Activated CD8-positive, alpha-beta T cell treated with anti-CD3 and anti-CD28 coated beads, Interleukin-2, amount 10 ng/mL, durations not matched to agents 7 days and 5 days (primary cell): ENCODE results near the gene CCDC6. TPM values are rescaled to one million over a fixed set of nuclear protein-coding genes. Genes with fewer than 3 reads are reported as not detected.

Experiments
- ATAC-seq: fragments of 150-1000 bp; cut with Tn5 transposase; one replicate; pipeline ENCODE4 v1.10.0; 2021; ENCODE audit warnings: moderate library complexity
- CTCF ChIA-PET: fragments of 350-600 bp; sonication (Branson Sonifier 250); formaldehyde crosslinking; loops from one replicate; lab custom pipeline; 2021; ENCODE audit warnings: antibody characterized with exemption; lab: Charles Lee
- POLR2A ChIA-PET: fragments of 350-600 bp; sonication (Branson Sonifier 250); formaldehyde crosslinking; loops from one replicate; lab custom pipeline; 2021; ENCODE audit warnings: antibody characterized with exemption; lab: Charles Lee
- DNase-seq: peaks from one replicate; pipeline ENCODE4 v3.0.0-alpha.2; 2020
- H3K27ac Mint-ChIP-seq: one replicate; pipeline ENCODE4 v1.8.0; 2021; ENCODE audit warnings: mild to moderate bottlenecking, mixed read lengths
- H3K27me3 Mint-ChIP-seq: one replicate; pipeline ENCODE4 v1.8.0; 2021; ENCODE audit warnings: low read depth, mixed read lengths
- H3K36me3 Mint-ChIP-seq: one replicate; pipeline ENCODE4 v1.8.0; 2021; ENCODE audit warnings: low read depth, mixed read lengths
- H3K4me1 Mint-ChIP-seq: one replicate; pipeline ENCODE4 v1.8.0; 2021; ENCODE audit warnings: low read depth, mixed read lengths
- H3K4me3 Mint-ChIP-seq: one replicate; pipeline ENCODE4 v1.8.0; 2021; ENCODE audit warnings: mild to moderate bottlenecking, mixed read lengths
- H3K9me3 Mint-ChIP-seq: one replicate; pipeline ENCODE4 v1.8.0; 2022; ENCODE audit warnings: mixed read lengths; ENCODE audit not compliant: insufficient read depth
- total RNA-seq, 2 experiments: library from RNA; stranded (reverse); gene quantifications; one replicate each; pipeline ENCODE4 v1.2.3, GENCODE V29; 2021

Gene CCDC6
- total RNA-seq, 2 experiments from 2014 or later = 18.3 to 19.4 TPM

DNA sequence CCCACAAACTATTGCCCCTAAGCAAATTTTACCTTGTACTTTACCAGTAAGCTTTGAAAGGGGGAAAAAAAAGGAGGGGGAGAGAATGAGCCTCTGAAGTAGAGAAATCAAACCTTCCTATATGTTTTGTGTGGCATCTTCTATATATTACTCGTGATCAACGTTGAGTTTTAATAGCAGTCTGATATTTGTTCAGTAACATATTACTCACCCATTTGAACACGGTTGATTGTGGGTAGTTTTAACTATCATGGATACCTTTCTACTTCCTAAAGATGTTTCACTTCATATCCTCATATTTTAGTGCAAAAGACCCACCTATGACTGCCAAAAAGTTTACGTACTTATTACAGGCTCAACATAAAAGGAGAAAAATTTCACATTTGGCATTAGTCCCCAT, 54.5 kb downstream of the CCDC6 start:
- POLR2A ChIA-PET = no interaction called here

GRCh38 chr10:59847888-59848287, 58.5 kb downstream of the CCDC6 start:
- ChIA-PET CTCF (interaction anchor here (1.1 to 1.2 kb wide), 2 partner anchors 60 to 362 kb away, joined by 3 read pairs; no protein-coding TSS in a partner anchor), POLR2A (no interaction called here)
- ATAC-seq (no peak), DNase-seq (no peak)
- Mint-ChIP-seq H3K27me3 (no peaks in the 10 kb centered on the region), H3K4me1 (peaks cover 17% of the 10 kb centered on the region), H3K36me3 (peaks cover 22% of the 10 kb centered on the region), H3K27ac (no peak overlapping the region), H3K9me3 (no peaks in the 10 kb centered on the region), H3K4me3 (no peak overlapping the region)

More for the DNA sequence above, 54.5 kb downstream of the CCDC6 start:
- no peaks in the 10 kb centered on the region for H3K27me3 Mint-ChIP-seq
- no peak overlapping the region for H3K27ac Mint-ChIP-seq
- H3K4me1 Mint-ChIP-seq = peaks cover 8% of the 10 kb centered on the region
- CTCF ChIA-PET = interaction anchor here (1.1 to 2.2 kb wide), 3 partner anchors 13 to 57 kb away, joined by 3 to 11 read pairs (median 7); no protein-coding TSS in a partner anchor
- H3K9me3 Mint-ChIP-seq = no peaks in the 10 kb centered on the region
- no peak for DNase-seq
- ATAC-seq = no peak
- H3K36me3 Mint-ChIP-seq = peaks cover 18% of the 10 kb centered on the region
- no peak overlapping the region for H3K4me3 Mint-ChIP-seq

DNA sequence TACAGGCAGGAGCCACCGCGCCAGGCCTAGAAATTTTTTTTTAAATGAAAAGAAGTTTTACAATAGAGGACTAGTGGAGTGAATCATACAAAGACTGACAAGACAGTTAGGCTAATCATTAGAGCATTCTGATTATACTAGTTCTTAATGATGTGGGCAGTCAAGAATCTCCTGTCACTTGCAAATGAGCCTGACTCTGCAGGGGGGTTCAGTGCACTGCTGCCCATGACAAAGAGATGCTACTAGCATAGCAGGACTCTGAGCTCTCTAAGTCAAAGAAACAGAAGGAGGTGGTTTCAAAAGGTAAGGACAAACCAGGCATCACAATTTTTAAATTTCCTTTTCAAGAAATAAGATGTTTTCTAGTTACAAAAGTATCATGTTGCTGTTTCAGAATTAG, 59.0 kb downstream of the CCDC6 start:
- H3K27ac Mint-ChIP-seq = no peak overlapping the region
- peaks cover 13% of the 10 kb centered on the region for H3K4me1 Mint-ChIP-seq
- H3K4me3 Mint-ChIP-seq = no peak overlapping the region
- no peaks in the 10 kb centered on the region for H3K9me3 Mint-ChIP-seq
- peaks cover 21% of the 10 kb centered on the region for H3K36me3 Mint-ChIP-seq
- no peaks in the 10 kb centered on the region for H3K27me3 Mint-ChIP-seq
- CTCF ChIA-PET = interaction anchor here (0.7 to 1.2 kb wide), 3 partner anchors 39 to 363 kb away, joined by 3 read pairs; no protein-coding TSS in a partner anchor
- POLR2A ChIA-PET = no interaction called here
- ATAC-seq = no peak
- no peak for DNase-seq

- peaks cover 30% of the 10 kb centered on the region for H3K36me3 Mint-ChIP-seq
- H3K4me3 Mint-ChIP-seq = no peak overlapping the region
Observed at GRCh38 chr10:59844436-59844835, 61.9 kb downstream of the CCDC6 start.

GRCh38 chr10:59843748-59844147, 62.6 kb downstream of the CCDC6 start:
- DNase-seq = no peak
- POLR2A ChIA-PET = no interaction called here
- Mint-ChIP-seq H3K4me3 (no peak overlapping the region), H3K9me3 (no peaks in the 10 kb centered on the region), H3K27me3 (no peaks in the 10 kb centered on the region), H3K4me1 (peaks cover 13% of the 10 kb centered on the region), H3K36me3 (peaks cover 27% of the 10 kb centered on the region), H3K27ac (no peak overlapping the region)
- ATAC-seq = no peak
- CTCF ChIA-PET = interaction anchor here (0.7 to 1.6 kb wide), 4 partner anchors 11 to 218 kb away, joined by 3 to 7 read pairs (median 4); no protein-coding TSS in a partner anchor

More at GRCh38 chr10:59844436-59844835, 61.9 kb downstream of the CCDC6 start:
- ATAC-seq (no peak), DNase-seq (no peak)
- CTCF ChIA-PET = interaction anchor here (0.8 to 1.6 kb wide), 4 partner anchors 12 to 218 kb away, joined by 4 to 7 read pairs (median 4); no protein-coding TSS in a partner anchor
- no peak overlapping the region for H3K27ac Mint-ChIP-seq
- POLR2A ChIA-PET = interaction anchor here (0.7 kb wide), 1 partner anchor 9 kb away, joined by 3 read pairs; no protein-coding TSS in a partner anchor
- peaks cover 13% of the 10 kb centered on the region for H3K4me1 Mint-ChIP-seq
- H3K9me3 Mint-ChIP-seq = no peaks in the 10 kb centered on the region
- H3K27me3 Mint-ChIP-seq = no peaks in the 10 kb centered on the region

- Mint-ChIP-seq H3K4me1 (no peaks in the 10 kb centered on the region), H3K27me3 (no peaks in the 10 kb centered on the region), H3K27ac (no peak overlapping the region), H3K9me3 (no peaks in the 10 kb centered on the region), H3K4me3 (no peak overlapping the region), H3K36me3 (peaks cover 26% of the 10 kb centered on the region)
- POLR2A ChIA-PET = no interaction called here
- DNase-seq (no peak), ATAC-seq (no peak)
- CTCF ChIA-PET = interaction anchor here (1.1 kb wide), 1 partner anchor 9 kb away, joined by 5 read pairs; no protein-coding TSS in a partner anchor
Observed at GRCh38 chr10:59839576-59839975, 66.8 kb downstream of the CCDC6 start.

DNA sequence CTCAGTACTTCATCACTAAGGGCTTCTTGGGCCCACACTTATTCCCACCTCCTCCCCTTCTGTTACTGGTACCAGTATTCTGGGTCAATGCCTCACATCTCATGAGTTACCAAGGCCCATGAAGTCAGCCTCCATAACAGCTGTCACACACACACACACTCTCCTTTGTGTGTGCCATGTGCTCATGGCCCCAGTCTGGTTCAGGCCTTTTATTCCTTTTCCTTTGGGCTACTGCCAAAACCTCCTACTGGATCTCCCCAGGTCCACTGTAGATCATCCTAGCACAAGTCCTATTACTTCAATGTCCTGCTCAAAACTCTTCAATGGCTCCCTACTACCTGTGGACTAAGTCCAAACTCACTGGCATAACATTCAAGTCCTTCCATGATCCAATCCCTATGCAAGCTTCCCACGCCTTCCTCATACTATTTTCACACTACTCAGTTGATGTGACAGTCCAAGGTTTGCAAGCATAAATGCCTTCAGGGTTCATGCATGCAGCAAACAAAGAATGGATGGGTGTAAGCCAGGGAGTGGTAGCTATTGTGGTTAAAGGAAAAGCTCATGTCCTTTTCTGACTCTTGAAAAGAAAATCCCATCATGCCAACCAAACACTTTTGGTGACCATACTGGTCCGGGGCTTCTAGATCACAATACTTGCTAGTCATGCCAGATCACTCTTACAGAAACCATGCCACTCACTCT, 68.1 kb downstream of the CCDC6 start:
- CTCF ChIA-PET = interaction anchor here (1.1 to 1.2 kb wide), 2 partner anchors 8 to 68 kb away, joined by 5 read pairs; partner anchors contain the start of gene CCDC6
- no peaks in the 10 kb centered on the region for H3K9me3 Mint-ChIP-seq
- ATAC-seq = no peak
- no peak overlapping the region for H3K4me3 Mint-ChIP-seq
- DNase-seq = no peak
- H3K27me3 Mint-ChIP-seq = no peaks in the 10 kb centered on the region
- no peaks in the 10 kb centered on the region for H3K4me1 Mint-ChIP-seq
- H3K27ac Mint-ChIP-seq = no peak overlapping the region
- H3K36me3 Mint-ChIP-seq = peaks cover 21% of the 10 kb centered on the region
- POLR2A ChIA-PET = no interaction called here

GRCh38 chr10:59833810-59834209, 72.5 kb downstream of the CCDC6 start:
- DNase-seq (no peak), ATAC-seq (no peak)
- no peak overlapping the region for H3K4me3 Mint-ChIP-seq
- peaks cover 24% of the 10 kb centered on the region for H3K36me3 Mint-ChIP-seq
- no peak overlapping the region for H3K27ac Mint-ChIP-seq
- H3K4me1 Mint-ChIP-seq = peaks cover 12% of the 10 kb centered on the region
- CTCF ChIA-PET = interaction anchor here (0.7 to 3.1 kb wide), 5 partner anchors 9 to 208 kb away, joined by 3 to 15 read pairs (median 12); partner anchors contain the start of gene CCDC6
- no peaks in the 10 kb centered on the region for H3K9me3 Mint-ChIP-seq
- POLR2A ChIA-PET = no interaction called here
- H3K27me3 Mint-ChIP-seq = no peaks in the 10 kb centered on the region

DNA sequence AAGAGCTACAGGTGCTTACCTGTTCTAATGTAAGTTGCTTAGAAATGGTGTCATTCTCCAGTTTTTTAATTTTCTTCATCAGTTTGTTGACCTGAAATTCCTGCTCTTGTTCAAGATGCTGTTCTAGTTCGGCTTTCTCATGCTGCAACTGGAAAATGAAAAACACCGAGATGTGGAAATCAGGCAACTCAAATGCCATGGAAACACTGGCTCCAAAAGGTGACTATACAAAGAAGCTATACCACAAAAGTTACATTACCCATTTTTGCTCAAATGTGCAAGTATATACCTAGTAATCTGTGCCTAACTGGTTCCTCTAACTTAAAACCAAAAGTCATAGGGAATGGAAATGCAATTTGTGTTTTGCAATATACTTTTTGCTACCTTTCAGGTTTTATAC, 73.8 kb downstream of the CCDC6 start:
- H3K4me3 Mint-ChIP-seq = no peak overlapping the region
- ChIA-PET POLR2A (interaction anchor here (1.1 kb wide), 1 partner anchor 74 kb away, joined by 3 read pairs; the partner anchor contains the start of gene CCDC6), CTCF (interaction anchor here (0.8 to 3.0 kb wide), 8 partner anchors 9 to 210 kb away, joined by 3 to 33 read pairs (median 8); partner anchors contain the start of gene CCDC6)
- DNase-seq = no peak
- no peaks in the 10 kb centered on the region for H3K27me3 Mint-ChIP-seq
- H3K36me3 Mint-ChIP-seq = peaks cover 22% of the 10 kb centered on the region
- ATAC-seq = no peak
- no peak overlapping the region for H3K27ac Mint-ChIP-seq
- peaks cover 12% of the 10 kb centered on the region for H3K4me1 Mint-ChIP-seq
- no peaks in the 10 kb centered on the region for H3K9me3 Mint-ChIP-seq

DNA sequence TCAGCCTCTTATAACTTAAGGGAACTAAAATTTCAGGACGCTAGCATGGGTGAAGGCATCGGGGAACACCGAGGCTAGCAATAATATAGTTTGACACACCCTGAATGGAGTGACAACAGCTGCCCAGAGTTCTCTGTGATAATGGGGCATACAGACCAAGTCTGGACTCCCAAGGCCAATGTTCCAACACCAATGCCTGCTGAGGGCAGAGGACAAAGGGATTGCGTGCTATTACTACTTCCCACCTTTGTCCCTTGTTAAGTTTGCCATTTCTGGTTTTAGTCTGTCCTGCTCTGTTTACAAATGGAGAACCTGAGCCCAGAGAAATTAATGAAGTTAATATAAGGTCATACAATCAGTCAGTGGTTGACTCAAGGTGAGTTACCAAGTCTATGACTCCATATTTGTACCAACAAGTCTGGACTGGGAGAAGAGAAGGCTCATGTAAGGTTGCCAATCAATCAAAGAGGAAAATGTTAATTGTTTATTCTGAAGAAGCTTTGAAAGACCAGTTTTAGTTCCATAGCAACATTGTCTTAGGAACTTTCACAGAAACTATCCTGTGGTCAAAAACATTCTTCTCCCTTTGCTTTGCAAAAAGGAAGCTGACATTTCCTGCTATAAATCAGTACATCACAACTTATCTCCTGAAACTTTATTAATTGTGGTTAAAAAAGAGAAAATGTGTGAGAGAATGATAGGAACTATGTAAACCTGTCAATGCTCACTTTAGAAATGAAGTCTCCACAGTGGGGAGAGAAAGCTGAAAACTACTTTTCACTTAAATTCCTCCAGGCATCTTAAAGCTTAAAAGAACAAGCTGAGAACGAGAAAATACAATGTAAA, 74.5 kb downstream of the CCDC6 start:
- no peaks in the 10 kb centered on the region for H3K9me3 Mint-ChIP-seq
- H3K36me3 Mint-ChIP-seq = peaks cover 23% of the 10 kb centered on the region
- ChIA-PET CTCF (interaction anchor here (0.8 to 3.0 kb wide), 14 partner anchors 8 to 377 kb away, joined by 3 to 33 read pairs (median 5); partner anchors contain the start of gene CCDC6), POLR2A (interaction anchor here (1.1 kb wide), 1 partner anchor 75 kb away, joined by 3 read pairs; the partner anchor contains the start of gene CCDC6)
- peaks cover 12% of the 10 kb centered on the region for H3K4me1 Mint-ChIP-seq
- H3K4me3 Mint-ChIP-seq = no peak overlapping the region
- no peak for ATAC-seq
- DNase-seq = no peak
- H3K27ac Mint-ChIP-seq = peak overlapping the region; percentile 23
- H3K27me3 Mint-ChIP-seq = no peaks in the 10 kb centered on the region

- CTCF ChIA-PET = interaction anchor here (0.6 to 3.0 kb wide), 28 partner anchors 8 to 378 kb away, joined by 3 to 33 read pairs (median 5); partner anchors contain the start of gene CCDC6
- Mint-ChIP-seq H3K27me3 (no peaks in the 10 kb centered on the region), H3K4me1 (peaks cover 19% of the 10 kb centered on the region), H3K9me3 (no peaks in the 10 kb centered on the region), H3K36me3 (peaks cover 30% of the 10 kb centered on the region), H3K27ac (no peak overlapping the region), H3K4me3 (no peak overlapping the region)
- peak; percentile 37 for DNase-seq
- no peak for ATAC-seq
- POLR2A ChIA-PET = interaction anchor here (0.8 kb wide), 1 partner anchor 77 kb away, joined by 6 read pairs; no protein-coding TSS in a partner anchor
Observed at GRCh38 chr10:59830601-59831259, 75.6 kb downstream of the CCDC6 start.
